K562 (cell line): ENCODE data around the gene PACS2. TPM values are rescaled to one million over a fixed set of nuclear protein-coding genes. Genes with fewer than 3 reads are reported as not detected.

Experiments used
- ATAC-seq: fragments of 200-7000 bp; cut with Tn5 transposase; 3 replicates; pipeline ENCODE4 v1.9.1; 2020; ENCODE audit warnings: moderate library complexity
- BruUV-seq: library from RNA; stranded (reverse); fragments of 400-500 nt; replicated peaks from 2 replicates; lab custom pipeline; 2021; lab: Mats Ljungman, UMichigan
- CTCF ChIA-PET: fragments of 300-600 bp; formaldehyde crosslinking; extraction: SDS; loops from one replicate; lab custom pipeline; 2021; ENCODE audit warnings: low intra/inter-chr PET ratio; lab: Yijun Ruan, JAX
- POLR2A ChIA-PET: fragments of 300-600, 350-650 bp; sonication (Branson Sonifier 250); formaldehyde crosslinking; extraction: SDS; loops from one replicate; lab custom pipeline; 2021; ENCODE audit warnings: antibody characterized with exemption, inconsistent platforms; lab: Yijun Ruan, JAX
- DNase-seq, 4 experiments: peaks; one replicate each; pipeline versions ENCODE4 v3.0.0 to v3.0.0-alpha.2; 2011 to 2018; ENCODE audit warnings: low spot score in 3 of 4, mixed read lengths in 3 of 4; ENCODE audit errors: extremely low read depth in 1 of 4
- FAIRE-seq: peaks from 2 replicates; lab custom pipeline; 2011; peaks lifted over from hg19 to GRCh38; lab: Jason Lieb, UNC
- H2AFZ ChIP-seq: 2 replicates; pipeline ENCODE4 v1.6.0; 2011; ENCODE audit warnings: low read depth, low read length, control low read depth, inconsistent platforms
- H3K27ac ChIP-seq: fragments of 200-600 bp; 3 replicates; pipeline ENCODE4 v1.8.0; 2011; ENCODE audit warnings: low read depth, mild to moderate bottlenecking, control low read depth, inconsistent platforms, low read length, moderate library complexity, mixed read lengths; ENCODE audit errors: extremely low read depth
- H3K27me3 ChIP-seq, 2 experiments: fragments of 300-600 bp in 1 of 2; 2 replicates in 1 of 2; 3 replicates in 1 of 2; pipeline versions ENCODE4 v1.6.0 to v1.8.0; 2011; ENCODE audit warnings: inconsistent platforms in 2 of 2, low read length in 2 of 2, mild to moderate bottlenecking in 1 of 2, mixed read lengths in 1 of 2, moderate library complexity in 1 of 2; ENCODE audit not compliant: control insufficient read depth in 2 of 2, insufficient read depth in 2 of 2
- H3K36me3 ChIP-seq: fragments of 300-600 bp; 3 replicates; pipeline ENCODE4 v1.8.0; 2011; ENCODE audit warnings: mild to moderate bottlenecking, low read length, inconsistent platforms; ENCODE audit not compliant: control insufficient read depth, insufficient read depth
- H3K4me1 ChIP-seq, 2 experiments: fragments of 200-600 bp in 1 of 2; replicated peaks in 1 of 2; 2 replicates in 1 of 2; 3 replicates in 1 of 2; pipeline versions ENCODE4 v1.5.1 to v1.8.0; 2011; ENCODE audit warnings: inconsistent platforms in 2 of 2, low read length in 2 of 2, mild to moderate bottlenecking in 1 of 2, mixed read lengths in 1 of 2, moderate library complexity in 1 of 2; ENCODE audit not compliant: control insufficient read depth in 2 of 2, insufficient read depth in 2 of 2
- H3K4me2 ChIP-seq: 2 replicates; pipeline ENCODE4 v1.6.1; 2011; ENCODE audit warnings: low read length, control low read depth, inconsistent platforms, mixed read lengths; ENCODE audit not compliant: insufficient read depth
- H3K4me3 ChIP-seq: fragments of 200-600 bp; sonication (generic), shearing (Covaris generic); 2 replicates; pipeline ENCODE4 v1.5.1; 2016; ENCODE audit warnings: control low read depth, inconsistent platforms
- H3K79me2 ChIP-seq: fragments of 200-600 bp; 3 replicates; pipeline ENCODE4 v1.8.0; 2011; ENCODE audit warnings: low read length, inconsistent platforms; ENCODE audit not compliant: control insufficient read depth, insufficient read depth
- H3K9ac ChIP-seq, 2 experiments: 2 replicates each; pipeline versions ENCODE4 v1.6.0 to v1.6.1; 2011; ENCODE audit warnings: low read depth in 2 of 2, low read length in 2 of 2, control low read depth in 1 of 2, inconsistent platforms in 1 of 2, mild to moderate bottlenecking in 1 of 2, mixed read lengths in 1 of 2; ENCODE audit not compliant: insufficient read depth in 1 of 2
- H3K9me1 ChIP-seq: one replicate; pipeline ENCODE4 v1.6.0; 2011; ENCODE audit warnings: inconsistent platforms, mild to moderate bottlenecking, low read length, moderate library complexity; ENCODE audit not compliant: control insufficient read depth, insufficient read depth
- H3K9me3 ChIP-seq: replicated peaks from 2 replicates; pipeline ENCODE4 v1.5.1; 2011; ENCODE audit warnings: low read depth, low read length, inconsistent platforms; ENCODE audit not compliant: control insufficient read depth, insufficient read depth
- H4K20me1 ChIP-seq: replicated peaks from 2 replicates; pipeline ENCODE4 v1.6.1; 2011; ENCODE audit warnings: low read length, inconsistent platforms, mixed read lengths; ENCODE audit not compliant: control insufficient read depth, insufficient read depth
- ATF7 ChIP-seq: fragments of 450-650 bp; IDR thresholded peaks from 2 replicates; pipeline ENCODE4 v1.7.1; 2014; ENCODE audit warnings: mild to moderate bottlenecking, moderate library complexity
- COPS2 ChIP-seq: fragments of 450-650 bp; conservative IDR thresholded peaks from 2 replicates; pipeline ENCODE4 v1.6.1; 2016; ENCODE audit warnings: mild to moderate bottlenecking, moderate library complexity
- CTBP1 ChIP-seq: fragments of 450-650 bp; IDR thresholded peaks from 2 replicates; pipeline ENCODE4 v1.6.1; 2016; ENCODE audit warnings: borderline replicate concordance
- ETV5 ChIP-seq: sonication (generic); formaldehyde crosslinking; IDR thresholded peaks from 2 replicates; pipeline ENCODE4 v1.4.0; 2020; ENCODE audit warnings: low read depth, mild to moderate bottlenecking, missing genetic modification reagents
- GABPB1 ChIP-seq: sonication (generic); formaldehyde crosslinking; IDR thresholded peaks from 2 replicates; pipeline ENCODE4 v1.8.0; 2022; ENCODE audit warnings: mild to moderate bottlenecking, missing genetic modification reagents
- KLF1 ChIP-seq: fragments of 450-650 bp; IDR thresholded peaks from 2 replicates; pipeline ENCODE4 v1.6.1; 2016; ENCODE audit warnings: missing genetic modification characterization, missing compliant biosample characterization
- RBM34 ChIP-seq: fragments of 200-400 bp; formaldehyde crosslinking; IDR thresholded peaks from 2 replicates; pipeline ENCODE4 v1.6.1; 2018; ENCODE audit warnings: low read length, borderline replicate concordance; ENCODE audit not compliant: insufficient read depth
- ZNF347 ChIP-seq: fragments of 450-650 bp; formaldehyde crosslinking; IDR thresholded peaks from 2 replicates; pipeline ENCODE4 v1.4.0; 2020; ENCODE audit warnings: low read depth, mild to moderate bottlenecking, moderate library complexity
- WGBS: fragments of 100-300 bp; shearing (Covaris generic); methylation state at CpG from one replicate; pipeline ENCODE4 v1.1.6; 2016; ENCODE audit warnings: low coverage, mixed read lengths; ENCODE audit not compliant: insufficient coverage; ENCODE audit errors: missing lambda C conversion rate; 5-methylcytosine and 5-hydroxymethylcytosine counted together
- in situ Hi-C: fragments of 300-500 bp; cut with MboI; formaldehyde crosslinking; loops from 4 replicates; pipeline ENCODE4 v1.15.0; 2018; ENCODE audit warnings: inconsistent platforms, mixed read lengths
- intact Hi-C: fragments of 100-400 bp; cut with micrococcal nuclease; formaldehyde crosslinking; loops from 2 replicates; pipeline ENCODE4 v1.14.2; 2022
- polyA plus RNA-seq, 8 experiments: library from polyadenylated mRNA; depleted of rRNA in 4 of 8; stranded (reverse) in 5 of 8; unstranded in 3 of 8; fragments of >200 nt; fragmentation: Nextera tagmentation in 2 of 8; fragmentation: Illumina TruSeq in 1 of 8; extraction: Ambion mirVana in 2 of 8; extraction: Trizol in 1 of 8; gene quantifications; 2 replicates each; pipeline versions ENCODE4 v1.2.1 to v1.2.3, GENCODE V29; 2011 to 2014; ENCODE audit warnings: inconsistent platforms in 1 of 8, missing spikeins in 1 of 8
- total RNA-seq, 7 experiments: library from RNA; depleted of rRNA in 6 of 7; stranded (reverse); fragments of >200 nt in 6 of 7; fragmentation: Illumina TruSeq in 2 of 7; extraction: Trizol in 2 of 7; gene quantifications; 2 replicates each; pipeline versions ENCODE4 v1.2.1 to v1.2.3, GENCODE V29; 2011 to 2021; ENCODE audit warnings: low replicate concordance in 1 of 7
- TF ChIP-seq, protein P1 (sequence below): fragments of 450-650 bp; IDR thresholded peaks from 2 replicates; pipeline ENCODE4 v1.6.1; 2016; ENCODE audit warnings: low read depth

PACS2 gene
- total and polyA plus RNA-seq, 9 of the 15 experiments (the other 6 are each of a cell fraction or from before 2014, with no cell fraction given) = 0.11 to 20.8 (median 9.9) TPM

DNA sequence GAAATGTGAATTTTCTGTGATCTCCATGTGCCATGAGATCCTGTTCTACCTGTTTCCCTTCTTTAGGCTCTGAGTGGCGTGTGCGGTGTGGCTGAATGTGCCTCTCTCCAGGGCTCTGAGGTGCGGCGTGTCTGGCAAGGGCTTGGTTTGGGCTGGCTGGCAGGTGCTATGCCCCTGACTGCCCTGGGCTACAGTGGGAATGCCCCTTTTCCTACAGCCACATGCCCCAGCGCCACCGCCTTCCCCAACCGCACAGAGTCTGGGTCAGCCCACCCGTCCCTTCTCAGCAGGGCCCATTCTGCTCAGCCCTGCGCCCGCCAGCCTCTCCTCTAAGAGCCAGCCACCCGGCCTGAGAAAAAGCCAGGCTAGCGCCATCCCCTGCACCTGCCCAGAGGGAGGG lies 41.5 kb upstream of the PACS2 start:
- H3K4me1 ChIP-seq = peaks cover 0 to 12% of the 10 kb centered on the region in 2 experiments; a peak in 2 of 5 replicates
- H3K4me2 ChIP-seq = no peak overlapping the region
- no peak overlapping the region for H2AFZ ChIP-seq
- ATAC-seq = no peak
- DNase-seq = no peak
- 76% methylated on average over 5 of the region's 12 CpGs for WGBS
- no peak overlapping the region for H3K27ac ChIP-seq
- in situ Hi-C loops (no loop called here), intact Hi-C loops (no loop called here)
- no peaks in the 10 kb centered on the region for H3K27me3 ChIP-seq
- H3K9ac ChIP-seq = no peak overlapping the region
- no peak for TF ChIP-seq GABPB1 (CRISPR knock-in tag)
- no peaks in the 10 kb centered on the region for H4K20me1 ChIP-seq
- H3K9me3 ChIP-seq = no peaks in the 10 kb centered on the region
- no peaks in the 10 kb centered on the region for H3K9me1 ChIP-seq
- no TSS peak for BruUV-seq
- CTCF ChIA-PET = no interaction called here
- no peak for FAIRE-seq
- no peaks in the 10 kb centered on the region; the same call in 2 of the 3 replicates for H3K79me2 ChIP-seq
- H3K4me3 ChIP-seq = no peak overlapping the region
- H3K36me3 ChIP-seq = no peaks in the 10 kb centered on the region
- POLR2A ChIA-PET = no interaction called here

DNA sequence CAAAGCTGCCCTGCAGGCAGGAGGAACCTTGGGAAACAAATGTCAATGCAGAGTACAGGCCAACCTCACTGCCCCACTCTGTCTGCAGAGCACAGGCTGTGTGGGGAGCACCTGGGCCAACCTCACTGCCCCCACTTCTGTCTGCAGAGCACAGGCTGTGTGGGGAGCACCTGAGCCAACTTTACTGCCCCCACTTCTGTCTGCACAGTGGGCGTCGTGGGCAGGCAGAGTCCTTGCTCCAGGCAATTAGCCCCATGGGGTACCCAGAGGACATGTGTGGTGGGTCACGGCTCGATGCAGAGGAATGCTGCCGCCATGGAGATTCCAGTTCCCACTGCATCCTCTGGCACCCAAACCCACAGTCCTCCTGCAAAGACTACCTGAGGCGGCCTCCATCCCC lies 39.9 kb upstream of the PACS2 start:
- Histone ChIP-seq H2AFZ (no peak overlapping the region), H3K27me3 (no peaks in the 10 kb centered on the region), H3K9ac (no peak overlapping the region), H4K20me1 (no peaks in the 10 kb centered on the region), H3K9me3 (no peaks in the 10 kb centered on the region), H3K4me1 (peaks cover 0 to 12% of the 10 kb centered on the region in 2 experiments; a peak in 2 of 5 replicates), H3K27ac (no peak overlapping the region), H3K36me3 (no peaks in the 10 kb centered on the region), H3K9me1 (no peaks in the 10 kb centered on the region), H3K4me2 (no peak overlapping the region), H3K4me3 (no peak overlapping the region), H3K79me2 (no peaks in the 10 kb centered on the region; the same call in 2 of the 3 replicates)
- BruUV-seq = no TSS peak
- DNase-seq (no peak), ATAC-seq (no peak), FAIRE-seq (no peak)
- ChIA-PET CTCF (no interaction called here), POLR2A (interaction anchor here (0.6 kb wide), 1 partner anchor 9 kb away, joined by 3 read pairs; no protein-coding TSS in a partner anchor)
- in situ Hi-C loops = no loop called here
- WGBS = 68% methylated on average over 2 of the region's 6 CpGs
- intact Hi-C loops = no loop called here
- no peak for TF ChIP-seq RBM34
- TF ChIP-seq ZNF347 (CRISPR knock-in tag) = no peak
- TF ChIP-seq CTBP1 = no peak
- no peak for TF ChIP-seq ETV5 (CRISPR knock-in tag)
- no peak for TF ChIP-seq COPS2
- TF ChIP-seq, protein P1, sequence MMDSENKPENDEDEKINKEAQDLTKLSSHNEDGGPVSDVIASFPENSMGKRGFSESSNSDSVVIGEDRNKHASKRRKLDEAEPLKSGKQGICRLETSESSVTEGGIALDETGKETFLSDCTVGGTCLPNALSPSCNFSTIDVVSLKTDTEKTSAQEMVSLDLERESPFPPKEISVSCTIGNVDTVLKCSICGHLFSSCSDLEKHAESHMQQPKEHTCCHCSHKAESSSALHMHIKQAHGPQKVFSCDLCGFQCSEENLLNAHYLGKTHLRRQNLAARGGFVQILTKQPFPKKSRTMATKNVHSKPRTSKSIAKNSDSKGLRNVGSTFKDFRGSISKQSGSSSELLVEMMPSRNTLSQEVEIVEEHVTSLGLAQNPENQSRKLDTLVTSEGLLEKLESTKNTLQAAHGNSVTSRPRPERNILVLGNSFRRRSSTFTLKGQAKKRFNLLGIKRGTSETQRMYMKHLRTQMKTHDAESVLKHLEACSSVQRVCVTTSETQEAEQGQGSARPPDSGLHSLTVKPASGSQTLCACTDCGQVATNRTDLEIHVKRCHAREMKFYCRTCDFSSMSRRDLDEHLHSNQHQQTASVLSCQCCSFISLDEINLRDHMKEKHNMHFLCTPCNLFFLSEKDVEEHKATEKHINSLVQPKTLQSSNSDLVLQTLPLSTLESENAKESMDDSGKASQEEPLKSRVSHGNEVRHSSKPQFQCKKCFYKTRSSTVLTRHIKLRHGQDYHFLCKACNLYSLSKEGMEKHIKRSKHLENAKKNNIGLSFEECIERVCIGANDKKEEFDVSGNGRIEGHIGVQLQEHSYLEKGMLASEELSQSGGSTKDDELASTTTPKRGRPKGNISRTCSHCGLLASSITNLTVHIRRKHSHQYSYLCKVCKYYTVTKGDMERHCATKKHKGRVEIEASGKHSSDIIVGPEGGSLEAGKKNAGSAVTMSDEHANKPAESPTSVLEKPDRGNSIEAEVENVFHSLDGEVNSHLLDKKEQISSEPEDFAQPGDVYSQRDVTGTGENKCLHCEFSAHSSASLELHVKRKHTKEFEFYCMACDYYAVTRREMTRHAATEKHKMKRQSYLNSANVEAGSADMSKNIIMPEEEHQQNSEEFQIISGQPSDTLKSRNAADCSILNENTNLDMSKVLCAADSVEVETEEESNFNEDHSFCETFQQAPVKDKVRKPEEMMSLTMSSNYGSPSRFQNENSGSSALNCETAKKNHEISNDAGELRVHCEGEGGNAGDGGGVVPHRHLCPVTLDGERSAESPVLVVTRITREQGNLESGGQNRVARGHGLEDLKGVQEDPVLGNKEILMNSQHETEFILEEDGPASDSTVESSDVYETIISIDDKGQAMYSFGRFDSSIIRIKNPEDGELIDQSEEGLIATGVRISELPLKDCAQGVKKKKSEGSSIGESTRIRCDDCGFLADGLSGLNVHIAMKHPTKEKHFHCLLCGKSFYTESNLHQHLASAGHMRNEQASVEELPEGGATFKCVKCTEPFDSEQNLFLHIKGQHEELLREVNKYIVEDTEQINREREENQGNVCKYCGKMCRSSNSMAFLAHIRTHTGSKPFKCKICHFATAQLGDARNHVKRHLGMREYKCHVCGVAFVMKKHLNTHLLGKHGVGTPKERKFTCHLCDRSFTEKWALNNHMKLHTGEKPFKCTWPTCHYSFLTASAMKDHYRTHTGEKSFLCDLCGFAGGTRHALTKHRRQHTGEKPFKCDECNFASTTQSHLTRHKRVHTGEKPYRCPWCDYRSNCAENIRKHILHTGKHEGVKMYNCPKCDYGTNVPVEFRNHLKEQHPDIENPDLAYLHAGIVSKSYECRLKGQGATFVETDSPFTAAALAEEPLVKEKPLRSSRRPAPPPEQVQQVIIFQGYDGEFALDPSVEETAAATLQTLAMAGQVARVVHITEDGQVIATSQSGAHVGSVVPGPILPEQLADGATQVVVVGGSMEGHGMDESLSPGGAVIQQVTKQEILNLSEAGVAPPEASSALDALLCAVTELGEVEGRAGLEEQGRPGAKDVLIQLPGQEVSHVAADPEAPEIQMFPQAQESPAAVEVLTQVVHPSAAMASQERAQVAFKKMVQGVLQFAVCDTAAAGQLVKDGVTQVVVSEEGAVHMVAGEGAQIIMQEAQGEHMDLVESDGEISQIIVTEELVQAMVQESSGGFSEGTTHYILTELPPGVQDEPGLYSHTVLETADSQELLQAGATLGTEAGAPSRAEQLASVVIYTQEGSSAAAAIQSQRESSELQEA = no peak
- TF ChIP-seq ATF7 = no peak
- TF ChIP-seq KLF1 (tag) = no peak
